GM12864 (cell line): ENCODE measurements around the gene IER5.

Experiments
- DNase-seq: peaks from one replicate; pipeline ENCODE4 v3.0.0-alpha.2; 2011; ENCODE audit warnings: low read depth
- H3K4me3 ChIP-seq: 2 replicates; pipeline ENCODE4 v1.5.1; 2011; ENCODE audit warnings: mild to moderate bottlenecking, low read depth, low read length, control low read depth
- CTCF ChIP-seq: IDR thresholded peaks from 2 replicates; pipeline ENCODE4 v1.5.1; 2011; ENCODE audit warnings: low read depth, mild to moderate bottlenecking, moderate library complexity, low read length, control low read depth, inconsistent platforms; ENCODE audit errors: missing control alignments

Gene IER5

DNA sequence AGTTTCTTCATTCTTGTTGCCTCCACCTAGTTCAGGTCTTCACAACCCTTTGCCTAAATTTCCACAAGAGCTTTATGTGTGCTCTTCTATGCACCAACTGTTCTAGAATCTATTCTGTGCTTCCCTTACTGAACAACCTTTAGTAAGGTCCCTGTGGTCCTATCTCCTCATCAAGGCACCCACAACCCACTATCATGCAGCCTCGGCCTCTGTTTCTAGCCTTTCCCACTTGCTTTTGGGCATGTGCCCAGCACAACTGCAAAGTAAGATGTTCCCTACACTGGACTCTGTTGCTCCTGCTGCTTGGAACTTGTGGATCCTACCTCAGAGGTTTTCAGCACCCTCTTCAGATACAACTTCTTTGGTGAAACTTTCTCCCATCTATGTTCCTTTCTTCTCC lies 2.4 kb upstream of the IER5 start:
- no peak for DNase-seq
- no peak overlapping the region for H3K4me3 ChIP-seq
- no peak for TF ChIP-seq CTCF

DNA sequence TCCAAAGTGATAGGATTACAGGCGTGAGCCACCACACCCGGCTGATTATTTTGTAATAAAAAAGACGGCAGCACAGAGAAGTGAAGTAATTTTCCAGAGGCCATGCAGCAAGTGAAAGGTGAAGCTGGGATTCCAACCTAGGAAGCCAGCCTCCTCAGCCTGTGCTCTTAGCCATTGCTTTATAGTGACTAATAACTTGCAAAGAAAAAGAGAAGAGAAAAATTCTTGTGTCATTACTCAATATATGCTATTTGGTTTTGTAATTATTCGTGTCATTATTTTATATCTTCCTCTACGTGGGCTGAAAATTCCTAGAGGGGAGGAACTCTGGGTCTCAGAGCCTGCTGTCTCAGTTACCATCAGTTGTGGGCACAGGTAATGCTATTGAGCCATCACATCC lies 1.6 kb upstream of the IER5 start:
- no peak for TF ChIP-seq CTCF
- no peak for DNase-seq
- peak overlapping the region; percentile 94; the same call in 1 of the 2 replicates for H3K4me3 ChIP-seq

DNA sequence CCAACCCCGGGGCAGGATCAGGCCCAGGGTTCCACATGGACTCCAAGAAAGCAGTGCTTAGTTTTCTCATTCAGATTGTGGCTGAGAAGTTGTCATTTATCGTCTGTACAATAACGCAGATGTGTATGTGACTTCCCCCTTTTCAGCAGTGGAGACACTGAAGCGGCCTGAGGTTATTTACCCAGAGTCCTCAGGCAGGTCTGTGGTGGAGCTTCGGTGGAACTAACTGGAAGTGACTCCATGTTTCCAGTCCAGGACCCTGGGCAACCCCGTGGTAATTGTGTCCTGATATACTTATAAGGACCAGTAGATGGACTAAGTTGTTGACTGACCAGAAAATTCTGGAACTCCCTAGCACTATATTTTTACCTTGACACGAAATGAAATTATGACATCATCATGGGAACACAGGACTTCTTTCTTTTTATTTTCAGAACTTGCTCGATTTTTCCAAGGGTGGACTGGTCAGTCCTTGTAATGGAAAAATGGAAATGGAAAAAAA lies 1.0 kb upstream of the IER5 start:
- TF ChIP-seq CTCF: no peak
- H3K4me3 ChIP-seq: peak overlapping the region; percentile 94
- DNase-seq: peak; percentile 56

DNA sequence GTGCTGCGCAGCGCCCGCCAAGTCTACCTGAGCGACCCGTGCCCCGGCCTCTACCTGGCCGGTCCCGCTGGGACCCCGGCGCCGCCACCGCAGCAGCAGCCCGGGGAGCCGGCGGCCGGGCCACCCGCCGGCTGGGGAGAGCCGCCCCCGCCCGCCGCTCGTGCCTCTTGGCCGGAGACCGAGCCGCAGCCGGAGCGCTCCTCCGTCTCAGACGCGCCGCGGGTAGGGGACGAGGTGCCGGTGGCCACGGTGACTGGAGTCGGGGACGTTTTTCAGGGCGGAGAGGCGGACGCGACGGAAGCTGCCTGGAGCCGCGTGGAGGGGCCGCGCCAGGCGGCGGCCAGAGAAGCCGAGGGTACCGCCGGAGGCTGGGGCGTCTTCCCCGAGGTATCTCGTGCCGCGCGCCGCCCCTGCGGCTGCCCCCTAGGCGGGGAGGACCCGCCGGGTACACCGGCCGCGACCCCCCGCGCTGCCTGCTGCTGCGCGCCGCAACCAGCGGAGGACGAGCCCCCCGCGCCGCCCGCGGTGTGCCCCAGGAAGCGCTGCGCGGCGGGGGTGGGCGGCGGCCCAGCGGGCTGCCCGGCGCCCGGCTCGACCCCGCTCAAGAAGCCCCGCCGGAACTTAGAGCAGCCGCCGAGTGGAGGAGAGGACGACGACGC lies 646 bp downstream of the IER5 start:
- no peak for DNase-seq
- no peak for TF ChIP-seq CTCF
- peak overlapping the region; percentile 94 for H3K4me3 ChIP-seq

DNA sequence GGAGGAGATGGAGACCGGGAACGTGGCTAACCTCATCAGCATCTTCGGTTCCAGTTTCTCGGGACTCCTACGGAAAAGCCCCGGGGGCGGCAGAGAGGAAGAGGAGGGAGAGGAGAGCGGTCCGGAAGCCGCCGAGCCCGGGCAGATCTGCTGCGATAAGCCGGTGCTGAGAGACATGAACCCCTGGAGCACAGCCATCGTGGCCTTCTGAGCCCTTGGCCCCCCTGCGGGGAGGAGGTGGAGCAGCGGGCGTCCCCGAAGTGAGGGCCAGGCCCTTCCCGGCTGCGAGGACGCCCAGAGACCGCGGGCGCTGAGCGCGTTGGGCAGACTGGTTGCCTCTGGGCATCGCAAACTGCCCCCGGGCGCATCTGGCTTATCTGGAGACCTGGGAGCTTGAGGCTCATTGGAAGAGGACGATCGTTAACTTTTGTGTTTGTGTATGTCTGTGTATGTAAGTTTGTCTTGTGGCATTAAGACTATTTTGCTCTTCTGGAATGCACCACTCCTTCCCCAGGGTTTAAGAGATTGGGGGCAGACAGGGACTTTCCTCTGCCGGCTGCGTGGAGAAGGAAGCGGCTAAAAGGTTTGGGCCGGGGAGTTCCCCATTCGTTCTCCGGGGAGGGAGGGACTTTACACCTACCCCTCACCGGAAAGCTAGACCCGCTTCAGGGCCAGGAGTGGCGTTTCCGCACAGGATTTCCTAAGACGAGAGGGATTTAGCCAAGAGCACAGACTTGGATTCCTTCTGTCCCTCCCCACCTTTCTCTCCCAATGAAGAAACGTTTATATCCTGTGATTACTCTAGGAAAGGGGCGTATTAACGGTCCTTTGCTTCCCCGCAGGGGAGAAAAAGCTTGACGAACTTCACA lies 1.4 kb downstream of the IER5 start:
- peak; percentile 55 for DNase-seq
- TF ChIP-seq CTCF: peak; percentile 9

DNA sequence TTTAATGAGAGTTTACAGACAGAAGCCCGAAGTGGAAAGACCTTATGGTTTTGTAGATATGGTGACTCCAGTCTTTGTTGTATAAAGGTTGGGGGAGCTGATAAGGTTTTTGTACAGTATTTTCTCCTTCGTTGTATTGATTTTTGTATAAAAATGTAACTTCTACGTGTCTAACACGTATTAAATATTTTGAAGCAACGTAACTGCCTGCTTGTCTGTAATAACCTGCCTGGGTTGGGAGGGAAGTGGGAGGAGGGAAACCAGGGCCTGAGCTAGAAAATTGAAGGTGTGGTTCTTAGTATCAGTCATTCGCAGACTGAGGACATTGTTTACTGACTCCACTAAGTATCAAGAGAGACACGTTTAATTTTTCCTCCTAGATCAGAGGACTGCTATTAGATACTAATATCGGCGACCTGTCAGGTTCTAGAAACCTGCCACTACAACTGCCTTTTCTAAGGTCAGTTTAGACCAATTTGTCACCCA lies 2.2 kb downstream of the IER5 start:
- H3K4me3 ChIP-seq: peak overlapping the region; percentile 94
- no peak for TF ChIP-seq CTCF
- peak; percentile 51 for DNase-seq

More for the DNA sequence above, 1.4 kb downstream of the IER5 start:
- H3K4me3 ChIP-seq: peak overlapping the region; percentile 94
